ENCODE measurements around the gene KCNMA1.

Gene KCNMA1

DNA sequence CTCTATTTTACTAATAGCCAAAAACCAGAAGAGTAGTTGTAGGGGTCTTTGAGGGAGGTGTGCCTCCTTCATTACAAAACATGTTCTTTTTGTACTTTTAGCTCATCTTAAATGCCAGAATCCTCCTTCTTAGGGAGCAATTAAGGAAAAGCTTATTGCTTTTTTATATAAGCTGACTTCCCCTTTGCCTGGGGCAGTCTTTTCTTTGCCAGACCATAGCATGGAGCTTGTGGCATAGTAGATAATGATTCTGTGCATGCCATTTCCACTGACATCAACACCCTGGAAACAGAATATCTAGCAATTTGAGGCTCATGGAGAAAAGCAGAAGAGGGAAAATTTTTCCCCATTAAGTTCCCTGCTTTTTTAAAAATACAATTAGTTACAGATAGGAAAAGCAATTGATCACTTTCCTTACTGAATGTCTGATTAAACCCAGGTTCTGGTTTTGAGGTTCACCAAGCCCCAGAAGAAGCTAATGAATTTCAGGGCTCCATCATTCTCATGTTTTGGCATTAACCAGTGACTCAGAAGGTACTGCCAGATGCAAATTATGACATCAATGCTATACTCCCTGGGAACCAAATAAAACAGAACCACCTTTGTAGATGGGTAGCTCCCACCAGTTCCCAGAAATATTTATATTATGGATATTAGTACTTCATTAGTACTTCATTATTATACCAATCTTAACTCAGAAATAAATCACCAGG lies 410.6 kb downstream of the KCNMA1 start:
- no peak for DNase-seq

DNA sequence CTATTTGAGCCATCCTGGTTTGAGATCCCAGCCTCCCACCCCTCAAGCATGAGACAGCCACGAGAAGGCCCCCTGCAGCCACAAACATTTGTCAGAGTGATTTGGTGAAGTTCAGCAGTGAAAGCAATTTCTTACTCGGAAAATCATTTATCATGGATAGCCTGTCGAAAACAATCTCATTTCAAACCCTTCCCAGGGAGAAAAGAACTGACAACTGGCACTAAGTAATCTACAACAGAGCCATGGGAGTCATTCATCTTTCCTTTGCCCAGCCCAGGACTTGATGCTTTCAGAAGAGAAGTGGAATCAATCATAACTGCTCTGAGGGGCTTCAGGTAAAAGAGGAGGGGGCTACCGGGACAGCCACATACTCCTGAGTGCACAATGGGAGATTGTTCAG lies 411.2 kb downstream of the KCNMA1 start:
- DNase-seq: no peak

DNA sequence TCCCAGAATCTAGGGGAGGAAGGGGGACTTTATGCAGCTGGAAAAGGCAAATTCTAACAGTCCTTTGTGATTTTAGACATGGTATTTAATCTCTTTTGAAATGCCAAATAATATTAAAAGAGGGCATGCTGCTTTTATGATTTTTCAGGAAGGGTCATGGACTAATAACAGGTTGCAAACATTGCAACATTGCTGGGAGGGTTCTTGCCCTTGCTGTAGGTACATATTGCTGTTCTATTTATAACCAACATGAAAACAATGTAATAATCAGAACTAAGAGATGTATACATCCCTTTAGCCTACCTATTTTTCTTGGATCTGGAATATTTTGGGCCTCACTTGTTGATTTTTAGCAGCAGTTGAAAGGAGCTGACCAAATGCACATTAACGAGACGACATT lies 411.6 kb downstream of the KCNMA1 start:
- no peak for DNase-seq

DNA sequence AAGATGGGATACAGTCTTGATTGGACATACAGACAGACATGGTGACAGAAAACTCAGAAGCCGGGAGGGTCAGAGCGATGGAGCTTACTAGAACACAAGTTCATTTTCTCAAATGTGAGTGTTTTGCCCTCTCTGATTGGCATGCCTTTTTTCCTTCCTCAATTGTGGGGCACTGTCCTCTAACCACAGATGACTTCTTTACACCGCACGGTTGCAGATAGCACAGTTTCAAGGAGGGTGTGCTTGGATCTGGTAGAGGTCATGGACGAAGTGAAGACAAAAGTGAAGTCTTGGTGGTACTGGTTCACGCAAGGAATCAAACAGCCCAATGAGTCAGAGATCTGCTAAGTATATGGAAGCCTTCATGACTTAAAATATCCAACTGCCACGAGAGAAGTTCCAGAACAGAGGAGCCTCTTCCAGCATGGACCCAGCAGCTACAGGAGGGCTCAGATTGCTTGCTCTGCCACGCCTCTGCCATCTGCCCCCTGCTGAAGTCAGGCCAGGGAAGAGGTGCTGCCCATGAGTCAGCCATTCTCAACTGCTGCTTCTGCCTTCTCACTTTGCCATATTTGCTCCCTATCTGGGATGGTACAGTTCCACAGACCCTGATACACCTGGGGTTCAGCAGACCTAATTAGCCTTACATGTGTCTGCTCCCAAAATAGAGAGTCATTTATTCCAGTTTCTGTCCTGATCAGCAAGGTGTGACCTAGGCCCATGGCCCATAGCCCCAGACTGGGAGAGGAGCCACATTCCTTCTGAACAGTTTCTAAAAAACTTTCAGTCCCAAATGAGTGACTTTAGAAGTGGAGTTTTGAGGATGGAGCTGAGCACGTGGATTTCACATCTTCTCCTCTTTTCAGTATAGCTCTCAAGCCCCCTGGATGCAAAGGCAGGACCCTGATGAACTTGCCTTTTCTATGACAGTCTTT lies 413.8 kb downstream of the KCNMA1 start:
- DNase-seq: no peak

DNA sequence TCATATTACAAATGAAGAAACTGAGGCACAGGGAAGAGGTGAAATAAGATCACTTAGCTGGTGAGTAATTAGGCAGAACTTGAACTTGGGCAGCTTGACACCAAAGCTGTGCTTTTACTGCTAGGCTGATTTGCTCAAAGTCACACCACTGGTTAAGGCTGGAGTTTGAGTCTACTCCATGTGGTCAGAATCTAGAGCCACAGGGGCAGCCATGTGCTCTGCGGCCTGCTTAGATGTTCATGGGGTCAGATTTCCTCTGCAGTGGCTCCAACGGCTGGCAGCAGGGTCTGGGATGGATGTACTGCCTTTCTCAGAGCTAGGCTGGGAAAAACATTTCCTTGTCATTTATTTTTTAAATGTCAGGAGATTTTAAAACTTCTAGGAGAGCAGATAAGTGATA lies 417.5 kb downstream of the KCNMA1 start:
- DNase-seq: no peak

DNA sequence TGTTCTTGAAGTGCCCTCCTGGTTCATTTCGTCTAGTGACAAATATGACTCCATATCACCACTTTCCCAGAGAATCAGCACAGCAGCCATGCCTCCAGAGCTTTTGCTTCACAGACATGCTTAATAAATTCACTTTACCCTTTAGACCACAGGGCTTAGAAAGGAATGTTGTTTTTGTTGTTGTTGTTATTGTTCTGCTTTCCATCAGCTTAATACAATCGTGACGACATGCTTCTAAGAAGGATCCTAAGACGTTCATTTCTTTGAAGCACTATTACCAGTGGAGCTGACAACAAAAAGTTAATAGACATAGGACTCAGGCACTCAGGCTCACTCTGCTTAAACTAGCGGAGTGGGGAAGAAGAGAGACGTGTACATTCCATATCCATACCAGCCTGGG lies 418.6 kb downstream of the KCNMA1 start:
- no peak for DNase-seq

DNA sequence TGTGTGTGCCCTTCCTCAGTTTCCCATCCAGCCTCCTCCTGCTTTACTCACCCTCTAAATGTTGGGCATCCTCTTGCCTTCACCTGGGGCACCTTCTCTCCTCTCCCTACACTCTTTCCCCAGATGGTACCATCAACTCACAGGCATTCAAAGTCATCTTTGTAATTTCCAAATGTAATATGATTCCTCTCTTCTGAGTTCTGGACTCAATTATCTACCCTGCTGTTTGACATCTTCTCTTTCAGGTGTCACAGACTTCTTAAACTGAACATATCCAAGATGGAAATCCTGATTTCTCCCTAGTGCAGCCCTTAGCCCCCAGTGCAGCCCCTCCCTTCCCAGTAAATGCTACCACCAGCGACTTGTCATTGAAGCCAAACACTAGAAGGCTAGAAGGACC lies 422.8 kb downstream of the KCNMA1 start:
- no peak for DNase-seq

DNA sequence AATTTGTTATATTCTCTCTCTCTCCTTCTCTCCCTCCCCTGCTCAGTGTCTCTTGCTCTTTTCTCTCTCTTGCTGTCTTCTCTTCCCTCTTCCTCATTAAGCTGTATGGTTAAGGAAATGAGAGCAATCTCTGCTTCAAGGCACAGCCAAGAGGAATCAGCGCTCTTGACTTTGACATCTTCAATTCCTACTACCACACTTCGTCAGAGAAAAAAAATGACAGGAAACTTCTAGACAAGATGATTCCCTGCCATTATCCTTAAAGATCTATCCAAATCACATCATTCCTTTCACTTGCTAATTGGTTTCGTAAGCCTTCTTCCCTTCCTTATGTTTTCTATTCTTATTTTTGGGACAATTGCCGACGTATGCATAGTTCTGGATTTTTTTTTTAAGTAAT lies 425.0 kb downstream of the KCNMA1 start:
- DNase-seq: no peak

DNA sequence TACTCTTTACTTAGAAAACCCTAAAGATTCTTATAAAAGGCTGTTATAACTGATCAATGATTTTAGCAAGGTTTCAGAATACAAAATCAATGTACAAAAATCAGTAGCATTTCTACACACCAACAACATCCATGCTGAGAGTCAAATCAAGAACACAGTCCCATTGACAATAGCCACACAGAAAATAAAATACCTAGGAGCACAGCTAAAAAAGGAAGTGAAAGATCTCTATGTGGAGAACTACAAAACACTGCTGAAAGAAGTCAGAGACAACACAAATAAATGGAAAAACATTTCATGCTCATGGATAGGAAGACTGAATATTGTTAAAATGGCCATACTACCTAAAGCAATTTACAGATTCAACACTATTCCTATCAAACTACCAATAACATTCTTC lies 427.0 kb downstream of the KCNMA1 start:
- no peak for DNase-seq

DNA sequence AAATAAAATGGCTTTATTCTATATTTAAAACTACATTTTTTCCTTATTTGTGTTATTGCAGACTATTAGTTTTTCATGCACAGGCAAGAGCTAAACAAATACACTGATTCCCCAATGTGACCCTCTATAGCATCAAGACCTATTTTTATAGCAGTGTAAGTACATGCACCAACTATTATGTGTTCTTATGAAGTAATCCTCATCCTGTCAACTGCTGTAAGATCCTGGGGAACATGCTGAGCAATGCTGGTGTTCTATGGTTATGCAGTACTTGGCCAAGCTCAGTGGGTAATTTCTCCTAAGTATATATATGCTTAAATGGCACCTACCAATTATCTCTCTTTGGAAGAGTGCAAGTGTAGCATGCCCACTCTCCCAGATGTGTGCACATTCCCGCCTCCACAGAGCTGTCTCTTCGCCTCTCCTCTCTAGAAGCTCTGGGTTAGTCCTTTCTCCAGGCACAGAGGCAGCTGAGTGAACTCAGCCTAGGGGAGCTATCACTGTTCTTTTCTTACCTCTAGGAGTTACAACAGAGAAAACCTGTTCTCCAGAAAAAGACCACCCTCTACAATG lies 428.8 kb downstream of the KCNMA1 start:
- no peak for DNase-seq

DNA sequence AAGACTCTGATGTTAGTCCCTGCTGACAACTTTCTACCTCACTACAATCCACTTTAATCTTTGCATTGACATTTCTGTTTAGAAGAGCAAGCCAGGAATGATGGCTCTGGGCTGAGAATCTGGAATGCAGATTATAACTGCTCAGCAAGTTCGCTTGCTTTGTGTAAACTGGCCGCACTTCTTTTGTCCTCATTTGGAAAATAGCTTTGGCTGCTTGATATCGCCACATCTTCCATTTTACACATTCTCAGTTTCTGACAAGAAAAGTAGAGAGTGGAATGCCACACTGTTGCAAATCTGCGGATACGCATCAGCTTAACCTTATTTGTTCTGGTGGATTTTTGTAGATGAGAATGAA lies 429.8 kb downstream of the KCNMA1 start:
- no peak for DNase-seq

DNA sequence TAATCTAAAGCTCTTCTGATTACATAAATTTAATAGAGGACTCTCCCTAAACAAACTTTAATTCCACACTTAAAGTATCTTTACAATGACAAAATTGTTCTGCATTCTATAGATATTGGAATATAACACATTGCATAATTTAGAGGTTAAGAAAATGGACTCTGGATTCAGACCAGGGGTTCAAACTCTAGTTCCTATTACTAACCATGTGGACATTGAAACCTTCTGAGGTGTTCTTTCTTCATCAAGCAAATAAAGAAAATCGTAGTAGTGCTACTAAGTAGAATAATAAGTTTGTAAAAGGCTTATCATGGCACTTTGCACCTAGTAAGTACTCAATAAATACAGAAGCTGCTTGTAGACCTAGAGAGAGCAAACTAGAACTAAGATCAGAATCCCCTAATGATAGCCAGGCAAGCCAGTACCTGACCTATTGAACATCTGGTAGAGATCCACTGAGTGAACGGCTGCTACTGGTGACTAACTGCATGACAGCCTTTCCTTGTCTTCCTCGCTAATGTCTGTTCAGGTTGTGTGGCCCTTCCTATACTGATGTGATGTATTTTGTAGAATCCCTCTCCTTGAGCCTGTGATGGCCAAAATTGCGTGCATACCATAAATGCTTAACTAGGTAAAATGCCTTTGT lies 430.3 kb downstream of the KCNMA1 start:
- no peak for DNase-seq

DNA sequence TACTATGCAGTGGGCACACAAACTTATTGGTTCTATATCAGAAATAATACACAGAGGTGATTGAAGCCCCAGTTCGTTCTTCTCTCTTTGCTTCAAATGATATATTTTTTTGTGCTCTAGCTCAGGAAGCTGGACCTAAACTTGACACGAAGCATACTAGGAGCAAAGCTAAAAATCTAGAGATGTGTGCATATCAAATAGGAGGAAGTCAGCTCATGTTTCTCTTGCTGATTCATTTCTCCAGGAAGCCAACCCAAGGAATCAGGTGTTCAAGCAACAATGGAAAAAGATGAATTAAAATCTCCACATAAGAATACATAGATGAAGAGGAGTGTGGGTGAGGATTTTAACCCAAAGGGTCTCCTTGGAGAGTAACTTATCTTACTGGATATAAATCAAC lies 432.5 kb downstream of the KCNMA1 start:
- no peak for DNase-seq

DNA sequence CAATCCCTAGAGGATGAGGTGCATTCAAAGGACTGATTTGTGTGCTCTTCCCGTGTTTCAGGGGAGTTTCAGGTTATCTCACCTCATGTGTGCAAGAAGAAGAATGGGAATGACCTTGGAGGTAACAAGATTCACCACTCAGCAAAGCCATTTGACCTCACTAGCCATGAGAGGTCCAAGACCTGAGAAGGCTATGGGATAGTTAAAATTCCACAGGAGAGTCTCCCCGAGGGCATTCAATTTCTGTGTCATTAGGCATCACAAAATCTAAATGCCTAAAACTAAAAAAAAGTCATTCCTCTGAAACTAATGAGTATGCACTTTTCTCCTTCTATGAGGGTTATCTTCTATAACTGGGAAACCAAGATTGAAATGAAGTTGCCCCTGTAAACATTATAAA lies 433.4 kb downstream of the KCNMA1 start:
- no peak for DNase-seq

DNA sequence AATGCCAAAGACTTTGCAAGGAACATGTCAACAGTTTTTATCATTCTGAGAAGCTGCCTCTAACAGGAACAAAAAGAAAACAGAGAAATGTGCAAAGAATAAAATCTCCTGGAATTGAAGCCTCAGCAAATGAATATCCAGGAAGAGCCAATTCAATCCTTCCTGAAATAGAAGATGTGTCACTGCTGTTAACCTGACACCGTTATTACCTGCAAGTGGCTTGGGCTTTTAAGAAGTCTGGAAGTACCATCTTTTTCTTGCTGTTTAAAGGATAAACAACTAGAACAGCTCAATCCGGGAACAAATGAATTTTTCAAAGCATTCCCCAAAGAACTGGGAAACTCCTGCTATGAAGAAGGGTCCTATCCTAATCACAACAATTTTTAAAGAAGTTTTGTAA lies 434.8 kb downstream of the KCNMA1 start:
- no peak for DNase-seq

DNA sequence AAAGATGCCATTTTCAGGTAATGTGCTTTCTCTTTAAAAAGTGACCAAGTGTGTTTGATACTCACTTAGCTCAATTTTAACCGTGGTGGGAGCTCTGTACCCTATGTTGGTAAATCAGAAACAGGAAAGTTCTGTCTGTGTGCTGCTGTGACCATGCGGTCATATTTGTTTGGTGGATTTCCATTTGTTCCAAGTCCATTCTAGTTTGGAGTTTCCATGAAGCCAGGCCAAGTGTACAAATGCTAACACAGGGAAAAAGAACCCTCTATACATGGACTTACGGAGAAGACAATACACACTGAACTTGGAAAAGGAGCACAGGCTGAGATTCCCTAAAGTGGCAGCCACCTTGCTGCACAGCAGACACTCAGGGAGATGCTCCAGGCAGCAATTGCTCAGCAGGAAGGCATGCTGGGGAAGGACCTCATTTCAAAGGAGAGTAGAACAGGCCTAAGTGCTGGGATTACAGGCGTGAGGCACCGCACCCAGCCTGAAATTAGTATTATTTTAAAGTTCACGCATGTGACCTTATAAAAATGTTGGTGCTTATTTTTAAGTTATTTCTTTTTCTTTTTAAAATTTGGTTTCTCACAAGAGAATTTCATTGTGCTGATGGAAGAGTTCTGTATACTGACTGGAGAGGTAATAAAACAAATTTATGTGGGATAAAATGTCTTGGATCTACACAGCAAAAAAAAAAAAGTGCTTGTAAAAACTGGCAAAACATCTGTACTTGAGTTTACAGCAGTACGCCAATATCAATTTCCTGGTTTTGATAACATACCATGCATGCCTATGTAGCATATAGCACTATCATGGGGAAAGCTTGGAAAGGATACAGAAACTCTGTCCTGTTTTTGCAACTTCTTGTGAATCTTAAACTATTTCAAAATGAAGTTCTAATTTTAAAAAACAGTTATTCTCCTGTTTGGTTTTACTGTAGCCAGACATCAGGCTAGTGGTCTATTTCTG lies 436.2 kb downstream of the KCNMA1 start:
- no peak for DNase-seq

DNA sequence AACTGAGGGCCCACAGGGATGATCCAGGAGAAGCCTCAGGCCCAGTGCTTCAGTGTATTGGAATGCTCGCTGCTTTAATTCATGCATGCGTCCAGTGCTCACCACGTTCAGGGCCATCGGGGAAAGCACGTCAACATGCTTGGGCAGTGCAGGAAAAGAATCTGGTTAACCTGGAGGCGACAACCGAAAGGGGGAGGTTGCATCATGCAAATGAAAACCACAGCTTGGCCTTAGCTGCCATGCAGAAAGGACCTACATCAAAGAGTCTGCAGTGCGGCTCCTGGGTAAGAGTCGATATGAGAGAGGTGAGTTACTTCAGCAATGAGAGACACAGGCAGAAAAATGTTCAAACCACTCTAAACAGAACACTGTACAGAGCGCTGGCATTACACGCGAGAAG lies 440.1 kb downstream of the KCNMA1 start:
- no peak for DNase-seq

DNA sequence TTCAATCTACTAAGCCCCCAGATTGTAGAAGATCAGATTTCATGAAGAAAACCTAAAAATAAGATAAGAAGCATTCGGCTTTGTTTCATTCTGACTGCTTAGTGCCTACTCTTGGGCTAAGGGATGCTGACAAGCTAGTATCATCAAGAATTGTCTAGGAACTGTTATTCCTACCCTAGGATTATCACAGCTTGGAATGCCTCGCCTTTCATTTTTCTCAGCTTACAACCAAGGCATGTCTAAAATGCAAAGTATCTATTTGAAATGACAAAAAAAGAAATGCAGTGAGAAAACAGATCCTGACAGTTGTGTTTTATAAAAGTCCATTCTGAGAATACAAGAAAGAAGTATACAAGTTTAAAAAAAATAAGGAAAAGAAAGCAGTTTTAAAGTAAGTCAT lies 441.0 kb downstream of the KCNMA1 start:
- no peak for DNase-seq

DNA sequence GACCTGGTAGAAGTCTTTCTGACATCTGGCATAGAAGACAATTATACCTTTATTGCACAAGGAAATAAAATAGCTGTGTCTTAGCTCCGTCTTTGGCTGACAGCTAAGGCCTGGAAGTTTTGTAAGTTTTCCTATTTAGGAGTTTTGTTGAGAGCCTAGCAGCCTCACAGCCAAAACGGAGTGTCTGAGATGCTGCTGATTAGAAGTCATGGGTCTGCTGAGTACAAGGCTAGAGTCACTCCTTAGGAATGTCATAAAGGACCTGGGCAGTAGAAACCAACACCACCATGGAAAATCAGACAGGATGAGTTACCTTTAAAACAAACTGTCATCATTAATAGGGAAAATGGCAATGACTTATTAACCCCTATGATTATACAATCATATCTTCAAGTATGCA lies 442.5 kb downstream of the KCNMA1 start:
- no peak for DNase-seq

DNA sequence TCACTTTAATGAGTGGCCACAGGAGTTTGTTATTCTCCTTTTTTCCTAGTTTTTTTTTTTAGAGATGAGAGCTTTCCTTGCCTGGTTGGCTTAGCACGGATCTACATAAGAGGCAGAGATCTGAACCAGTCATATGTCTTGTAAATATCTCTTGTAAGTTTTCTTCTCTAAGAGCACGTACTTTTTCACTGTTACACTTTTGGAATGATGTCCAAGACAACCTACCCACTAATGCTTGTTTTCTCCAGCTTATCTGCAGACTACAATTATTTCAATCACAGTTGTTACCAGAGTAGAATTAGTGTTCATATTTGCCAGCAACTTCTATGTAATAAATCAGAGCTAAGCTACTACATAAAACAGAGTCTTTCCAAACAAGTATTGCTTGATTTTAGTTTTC lies 444.6 kb downstream of the KCNMA1 start:
- DNase-seq: no peak

DNA sequence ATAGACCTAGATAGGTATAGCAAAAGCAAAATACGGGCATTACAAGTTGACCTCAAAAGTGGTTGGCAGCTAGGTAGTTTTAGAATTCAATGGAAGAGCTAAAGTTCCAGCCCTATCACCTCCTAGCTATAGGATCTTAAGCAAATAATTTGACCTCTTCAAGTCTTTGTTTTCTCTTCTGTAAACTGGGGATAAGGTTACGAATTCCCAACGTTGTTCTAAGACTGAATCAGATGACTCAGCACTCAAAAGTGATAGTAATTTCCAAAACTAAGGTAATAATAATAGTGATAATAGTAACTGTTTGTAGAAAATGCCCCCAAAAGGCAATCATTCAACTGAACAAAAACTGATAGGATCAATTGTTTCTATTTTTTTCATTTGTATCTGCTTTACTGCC lies 445.2 kb downstream of the KCNMA1 start:
- no peak for DNase-seq

DNA sequence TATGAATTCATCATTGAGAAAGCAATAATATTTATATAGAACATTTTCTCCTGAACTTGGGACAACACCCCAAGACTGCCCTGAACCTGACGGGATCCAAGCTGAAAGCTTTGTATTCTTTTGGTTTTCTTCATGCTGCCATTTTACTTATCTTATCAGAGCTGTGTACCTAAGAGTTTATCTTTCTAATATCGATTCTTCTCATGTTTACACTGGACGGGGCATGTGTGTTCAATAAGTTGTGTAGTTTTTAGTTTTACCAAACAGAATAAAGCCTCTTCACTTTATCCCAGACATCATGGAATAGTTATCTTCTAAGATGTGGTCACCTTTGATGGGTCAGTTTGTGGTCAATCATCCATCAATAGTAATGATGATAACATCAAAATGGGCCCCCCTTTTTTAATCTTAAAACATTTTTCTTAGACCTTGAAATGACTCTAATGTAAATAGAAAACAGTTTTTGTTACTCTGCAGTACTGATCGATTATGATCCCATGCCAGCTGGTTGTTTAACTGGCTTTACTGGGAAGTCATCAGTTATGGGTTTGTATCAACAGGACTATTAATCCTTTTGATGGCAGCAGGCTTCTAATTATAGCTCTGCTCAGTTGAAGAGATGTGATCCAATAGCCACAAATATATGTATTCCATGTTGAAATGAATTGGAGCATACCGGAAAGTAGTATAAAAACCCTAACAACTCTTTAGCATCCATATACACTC lies 446.1 kb downstream of the KCNMA1 start:
- DNase-seq: no peak
